GM12878 (cell line): Measurements from ENCODE around the gene CASP8. TPM values are rescaled to one million over a fixed set of nuclear protein-coding genes. Genes with fewer than 3 reads are reported as not detected.
A peak's percentile ranks its signal among the peaks of the same experiment; 100 is the strongest.

Experiments
- ATAC-seq: fragments of 200-7000 bp; cut with Tn5 transposase; 3 replicates; pipeline ENCODE4 v1.9.1; 2020; ENCODE audit warnings: mild to moderate bottlenecking, moderate library complexity
- BruUV-seq: library from RNA; stranded (reverse); fragments of 400-500 nt; replicated peaks from 2 replicates; lab custom pipeline; 2021; lab: Mats Ljungman, UMichigan
- CTCF ChIA-PET: fragments of 300-600 bp; sonication (Branson Sonifier 250); formaldehyde crosslinking; extraction: SDS; loops from one replicate; lab custom pipeline; 2021; ENCODE audit warnings: inconsistent platforms; lab: Yijun Ruan, JAX
- POLR2A ChIA-PET: fragments of 350-600 bp; formaldehyde crosslinking; extraction: SDS; loops from one replicate; lab custom pipeline; 2021; ENCODE audit warnings: inconsistent platforms; lab: Charles Lee
- RAD21 ChIA-PET: fragments of 300-600 bp; sonication (Branson Sonifier 250); formaldehyde crosslinking; loops from one replicate; lab custom pipeline; 2023; ENCODE audit warnings: antibody characterized with exemption; ENCODE audit not compliant: unreplicated experiment; lab: Charles Lee
- SMC1A ChIA-PET: fragments of 300-600 bp; sonication (Branson Sonifier 250); formaldehyde crosslinking; loops from one replicate; lab custom pipeline; 2023; ENCODE audit not compliant: unreplicated experiment, uncharacterized antibody; lab: Charles Lee
- DNase-seq: peaks from one replicate; pipeline ENCODE4 v3.0.0-alpha.2; 2011; ENCODE audit warnings: low read depth, low spot score
- FAIRE-seq: peaks from 3 replicates; lab custom pipeline; 2011; peaks lifted over from hg19 to GRCh38; lab: Jason Lieb, UNC
- H2AFZ ChIP-seq: 2 replicates; pipeline ENCODE4 v1.6.0; 2011; ENCODE audit warnings: low read depth, low read length, control low read depth; ENCODE audit not compliant: control insufficient read depth
- H3K27ac ChIP-seq: 2 replicates; pipeline ENCODE4 v1.5.1; 2011; ENCODE audit warnings: control low read depth; ENCODE audit not compliant: control insufficient read depth, insufficient read depth
- H3K27me3 ChIP-seq, 2 experiments: replicated peaks in 1 of 2; 2 replicates each; pipeline versions ENCODE4 v1.6.0 to v1.6.1; 2011; ENCODE audit warnings: low read length in 1 of 2; ENCODE audit not compliant: control insufficient read depth in 2 of 2, insufficient read depth in 2 of 2
- H3K36me3 ChIP-seq, 2 experiments: 2 replicates each; pipeline ENCODE4 v1.5.1; 2011; ENCODE audit warnings: low read length in 1 of 2; ENCODE audit not compliant: control insufficient read depth in 2 of 2, insufficient read depth in 2 of 2
- H3K4me1 ChIP-seq: 2 replicates; pipeline ENCODE4 v1.6.1; 2011; ENCODE audit warnings: mild to moderate bottlenecking, low read length, moderate library complexity, mixed read lengths; ENCODE audit not compliant: control insufficient read depth, insufficient read depth
- H3K4me2 ChIP-seq: 2 replicates; pipeline ENCODE4 v1.6.0; 2011; ENCODE audit warnings: control low read depth; ENCODE audit not compliant: control insufficient read depth, insufficient read depth
- H3K4me3 ChIP-seq: fragments of 200-600 bp; sonication (generic); 2 replicates; pipeline ENCODE4 v1.5.1; 2016
- H3K79me2 ChIP-seq: 2 replicates; pipeline ENCODE4 v1.6.0; 2011; ENCODE audit warnings: low read length; ENCODE audit not compliant: control insufficient read depth, insufficient read depth
- H3K9ac ChIP-seq: 2 replicates; pipeline ENCODE4 v1.8.0; 2011; ENCODE audit warnings: low read length, control low read depth, mixed read lengths; ENCODE audit not compliant: control insufficient read depth, insufficient read depth
- H3K9me3 ChIP-seq: replicated peaks from 3 replicates; pipeline ENCODE4 v1.5.1; 2011; ENCODE audit warnings: mild to moderate bottlenecking, low read length; ENCODE audit not compliant: control insufficient read depth, insufficient read depth
- H4K20me1 ChIP-seq: 2 replicates; pipeline ENCODE4 v1.6.0; 2011; ENCODE audit not compliant: control insufficient read depth, insufficient read depth
- CHD2 ChIP-seq: IDR thresholded peaks from 2 replicates; pipeline ENCODE4 v1.6.1; 2011; ENCODE audit warnings: low read depth, low read length, improper control_type of control experiment, borderline replicate concordance
- FOXM1 ChIP-seq: IDR thresholded peaks from 2 replicates; pipeline ENCODE4 v1.6.1; 2012; ENCODE audit warnings: low read depth, mild to moderate bottlenecking, inconsistent platforms, low read length, moderate library complexity
- GATAD2B ChIP-seq: fragments of 450-650 bp; conservative IDR thresholded peaks from 2 replicates; pipeline ENCODE4 v1.6.1; 2017; ENCODE audit warnings: low read depth, mild to moderate bottlenecking, moderate library complexity
- HDAC2 ChIP-seq: fragments of 200-600 bp; sonication (generic); IDR thresholded peaks from 2 replicates; pipeline ENCODE4 v1.6.1; 2017
- JUND ChIP-seq: IDR thresholded peaks from 2 replicates; pipeline ENCODE4 v1.6.1; 2012; ENCODE audit warnings: low read depth, mild to moderate bottlenecking, low read length, improper control_type of control experiment, moderate library complexity
- MTA3 ChIP-seq: IDR thresholded peaks from 2 replicates; pipeline ENCODE4 v1.6.1; 2012; ENCODE audit warnings: low read length, inconsistent platforms, borderline replicate concordance
- RAD21 ChIP-seq: IDR thresholded peaks from 2 replicates; pipeline ENCODE4 v1.6.1; 2011; ENCODE audit warnings: mild to moderate bottlenecking, low read depth, low read length, moderate library complexity; ENCODE audit not compliant: insufficient read depth
- RB1 ChIP-seq: fragments of 450-650 bp; formaldehyde crosslinking; IDR thresholded peaks from 2 replicates; pipeline ENCODE4 v1.6.1; 2017; ENCODE audit warnings: mild to moderate bottlenecking, borderline replicate concordance
- SIX5 ChIP-seq: IDR thresholded peaks from 2 replicates; pipeline ENCODE4 v1.6.1; 2011; ENCODE audit warnings: mild to moderate bottlenecking, low read depth, low read length, moderate library complexity; ENCODE audit not compliant: severe bottlenecking
- SMAD1 ChIP-seq: fragments of 450-650 bp; IDR thresholded peaks from 2 replicates; pipeline ENCODE4 v1.6.1; 2018; ENCODE audit warnings: mild to moderate bottlenecking, low read depth; ENCODE audit not compliant: partially characterized antibody
- SMARCA5 ChIP-seq: fragments of 450-650 bp; IDR thresholded peaks from 2 replicates; pipeline ENCODE4 v1.6.1; 2017; ENCODE audit warnings: mild to moderate bottlenecking
- SP1 ChIP-seq: IDR thresholded peaks from one replicate; pipeline ENCODE4 v1.6.1; 2011; ENCODE audit warnings: low read depth, low read length
- SPI1 ChIP-seq: IDR thresholded peaks from 2 replicates; pipeline ENCODE4 v1.6.1; 2011; ENCODE audit warnings: low read depth, mild to moderate bottlenecking, low read length, moderate library complexity, borderline replicate concordance; ENCODE audit not compliant: insufficient read depth
- ZBTB33 ChIP-seq: fragments of 450-650 bp; IDR thresholded peaks from 2 replicates; pipeline ENCODE4 v1.6.1; 2017; ENCODE audit warnings: mild to moderate bottlenecking
- WGBS: methylation state at CpG from one replicate; pipeline ENCODE4 v1.1.6; 2016; ENCODE audit warnings: low lambda C conversion rate; ENCODE audit not compliant: insufficient replicate concordance, insufficient coverage; ENCODE audit errors: missing lambda C conversion rate; 5-methylcytosine and 5-hydroxymethylcytosine counted together
- in situ Hi-C: fragments of 300-500 bp; cut with MboI; formaldehyde crosslinking; loops from 9 replicates; pipeline ENCODE4 v1.14.3; 2018; ENCODE audit warnings: mixed read lengths
- intact Hi-C: fragments of 100-400 bp; cut with micrococcal nuclease; formaldehyde crosslinking; loops from one replicate; pipeline ENCODE4 v1.14.2; 2022; ENCODE audit not compliant: unreplicated experiment
- polyA plus RNA-seq, 11 experiments: library from polyadenylated mRNA; depleted of rRNA in 4 of 11; unstranded in 6 of 11; stranded (reverse) in 5 of 11; fragments of >200 nt; fragmentation: Nextera tagmentation in 4 of 11; fragmentation: Illumina TruSeq in 1 of 11; extraction: Ambion mirVana in 4 of 11; extraction: Trizol in 1 of 11; gene quantifications; 1 replicate in 1 of 11; 2 replicates in 10 of 11; pipeline versions ENCODE4 v1.2.1 to v1.2.3, GENCODE V29; 2011 to 2016; ENCODE audit warnings: inconsistent platforms in 2 of 11, missing spikeins in 2 of 11, low read depth in 1 of 11
- total RNA-seq, 4 experiments: library from RNA; depleted of rRNA in 3 of 4; stranded (reverse); fragments of >200 nt in 3 of 4; fragmentation: Illumina TruSeq in 1 of 4; extraction: Trizol in 1 of 4; gene quantifications; 2 replicates each; pipeline versions ENCODE4 v1.2.1 to v1.2.3, GENCODE V29; 2013 to 2021

The CASP8 gene
- total and polyA plus RNA-seq, 10 of the 15 experiments (the other 5 are each of a cell fraction or from before 2014, with no cell fraction given): 18.6 to 54.1 (median 39.9) TPM

GRCh38 chr2:201218780-201219179 is 41.6 kb upstream of the CASP8 start:
- BruUV-seq: no TSS peak
- no peak for TF ChIP-seq FOXM1
- no peak for TF ChIP-seq GATAD2B
- TF ChIP-seq SMARCA5: no peak
- POLR2A ChIA-PET: no interaction called here
- in situ Hi-C loops: no loop called here
- DNase-seq: no peak
- Histone ChIP-seq H3K36me3 (no peaks in the 10 kb centered on the region; a peak in 1 of 4 replicates), H3K9me3 (no peaks in the 10 kb centered on the region), H4K20me1 (no peaks in the 10 kb centered on the region), H3K27ac (no peak overlapping the region), H3K79me2 (no peaks in the 10 kb centered on the region), H3K27me3 (no peaks in the 10 kb centered on the region; a peak in 1 of 4 replicates), H3K4me3 (no peak overlapping the region), H2AFZ (no peak overlapping the region), H3K4me2 (no peak overlapping the region), H3K4me1 (peaks cover 6% of the 10 kb centered on the region), H3K9ac (no peak overlapping the region)
- CTCF ChIA-PET: interaction anchor here (1.1 kb wide), 1 partner anchor 11 kb away, joined by 5 read pairs; no protein-coding TSS in a partner anchor
- no peak for FAIRE-seq
- RAD21 ChIA-PET: interaction anchor here (0.7 to 3.1 kb wide), 2 partner anchors 14 to 1781 kb away, joined by 3 to 17 read pairs; no protein-coding TSS in a partner anchor
- SMC1A ChIA-PET: interaction anchor here (1.5 kb wide), 2 partner anchors 8 to 22 kb away, joined by 3 to 5 read pairs; no protein-coding TSS in a partner anchor
- no peak for ATAC-seq
- intact Hi-C loops: no loop called here
- WGBS: 93% methylated on average over 6 of the region's 6 CpGs

GRCh38 chr2:201219328-201220096 is 40.8 kb upstream of the CASP8 start:
- Histone ChIP-seq H3K27ac (no peak overlapping the region), H3K9ac (no peak overlapping the region), H2AFZ (no peak overlapping the region), H3K27me3 (no peaks in the 10 kb centered on the region; a peak in 1 of 4 replicates), H4K20me1 (no peaks in the 10 kb centered on the region), H3K9me3 (no peaks in the 10 kb centered on the region), H3K79me2 (no peaks in the 10 kb centered on the region), H3K4me3 (no peak overlapping the region), H3K36me3 (no peaks in the 10 kb centered on the region; a peak in 1 of 4 replicates), H3K4me2 (no peak overlapping the region), H3K4me1 (peaks cover 6% of the 10 kb centered on the region)
- CTCF ChIA-PET: interaction anchor here (1.1 to 2.4 kb wide), 3 partner anchors 11 to 36 kb away, joined by 4 to 13 read pairs (median 5); partner anchors contain the start of gene CASP10
- FAIRE-seq (no peak), ATAC-seq (no peak), DNase-seq (no peak)
- in situ Hi-C loops (no loop called here), intact Hi-C loops (no loop called here)
- BruUV-seq: TSS peak; percentile 36
- POLR2A ChIA-PET: interaction anchor here (0.6 kb wide), 2 partner anchors 94 to 411 kb away, joined by 3 to 5 read pairs; no protein-coding TSS in a partner anchor
- RAD21 ChIA-PET: interaction anchor here (0.7 to 3.1 kb wide), 3 partner anchors 14 to 1781 kb away, joined by 3 to 17 read pairs (median 7); partner anchors contain the start of gene CASP10
- TF ChIP-seq RAD21 (no peak), RB1 (no peak), SPI1 (no peak), SP1 (no peak), MTA3 (no peak), JUND (no peak), SMAD1 (no peak), HDAC2 (no peak), CHD2 (no peak), SIX5 (no peak), ZBTB33 (no peak)
- 78% methylated on average over 5 of the region's 5 CpGs for WGBS
- SMC1A ChIA-PET: interaction anchor here (1.5 to 3.3 kb wide), 4 partner anchors 9 to 36 kb away, joined by 5 to 17 read pairs (median 9); partner anchors contain the start of gene CASP10
